Tibial nerve (tissue), 4 donors: ENCODE data around the gene RPL19. TPM values are rescaled to one million over a fixed set of nuclear protein-coding genes. Genes with fewer than 3 reads are reported as not detected.

Source experiments
- DNase-seq, 2 donors: peaks; one replicate each; pipeline ENCODE4 v3.0.0-alpha.2; 2019; ENCODE audit warnings: low spot score in 2 of 2
- H3K27ac ChIP-seq, 4 donors: fragments of 200-600 bp; sonication (generic) in 3 of 4; one replicate each; pipeline ENCODE4 v1.5.1; 2017 to 2019; ENCODE audit warnings: mild to moderate bottlenecking in 1 of 4
- H3K27me3 ChIP-seq, 2 donors: fragments of 200-600 bp; sonication (generic) in 1 of 2; one replicate each; pipeline versions ENCODE4 v1.5.1 to v1.6.0; 2017 to 2019
- H3K36me3 ChIP-seq, 3 donors: fragments of 200-600 bp; sonication (generic); one replicate each; pipeline ENCODE4 v1.5.1; 2018 to 2019
- H3K4me1 ChIP-seq, 4 donors: fragments of 200-600 bp; sonication (generic) in 3 of 4; one replicate each; pipeline ENCODE4 v1.5.1; 2017 to 2019
- H3K4me3 ChIP-seq, 4 donors: fragments of 200-600 bp; sonication (generic) in 3 of 4; one replicate each; pipeline ENCODE4 v1.5.1; 2017 to 2019; ENCODE audit warnings: mild to moderate bottlenecking in 1 of 4, moderate library complexity in 1 of 4
- H3K9me3 ChIP-seq, 4 donors: fragments of 200-600 bp; sonication (generic) in 3 of 4; one replicate each; pipeline ENCODE4 v1.5.1; 2017 to 2019
- CTCF ChIP-seq, 5 experiments: fragments of 200-600 bp in 3 of 5; fragments of 450-650 bp in 2 of 5; sonication (generic) in 3 of 5; IDR thresholded peaks; one replicate each; pipeline ENCODE4 v1.5.1; 2016 to 2019; ENCODE audit warnings: antibody characterized with exemption in 5 of 5, mild to moderate bottlenecking in 3 of 5, moderate library complexity in 2 of 5
- EP300 ChIP-seq, 2 donors: sonication (generic); formaldehyde crosslinking; IDR thresholded peaks; one replicate each; pipeline ENCODE4 v1.6.1; 2017; ENCODE audit warnings: antibody characterized with exemption in 2 of 2, mild to moderate bottlenecking in 1 of 2
- POLR2A ChIP-seq, 2 donors: fragments of 450-650 bp; IDR thresholded peaks; one replicate each; pipeline ENCODE4 v1.6.1; 2017; ENCODE audit warnings: antibody characterized with exemption in 2 of 2, mild to moderate bottlenecking in 2 of 2, moderate library complexity in 2 of 2
- WGBS, 2 donors: methylation state at CpG; one replicate each; pipeline ENCODE4 v1.1.5; 2018; 5-methylcytosine and 5-hydroxymethylcytosine counted together
- total RNA-seq, 4 donors: library from RNA; depleted of rRNA; stranded (reverse); fragments of >200 nt; gene quantifications; one replicate each; pipeline ENCODE4 v1.1.0, GENCODE V29; 2016

The RPL19 gene
- total RNA-seq, 4 donors from 2014 or later, result 2,381 to 3,486 (median 2,809) TPM

- Histone ChIP-seq H3K4me1 (peaks cover 0 to 41% (median 17%) of the 10 kb centered on the region in 4 donors), H3K9me3 (no peaks in the 10 kb centered on the region), H3K27ac (no peak overlapping the region), H3K4me3 (no peak overlapping the region), H3K36me3 (no peaks in the 10 kb centered on the region), H3K27me3 (peaks cover 0 to 77% of the 10 kb centered on the region in 2 donors)
- DNase-seq, result no peak
- no peak for TF ChIP-seq POLR2A (IDR thresholded peaks at IDR 0.05)
- no peak for TF ChIP-seq CTCF (IDR thresholded peaks at IDR 0.05)
- no peak for TF ChIP-seq EP300 (IDR thresholded peaks at IDR 0.05)
- 47 to 68% methylated on average over 2 of the region's 2 CpGs for WGBS, 2 donors
Measured at GRCh38 chr17:39227364-39227919, 27.4 kb downstream of the RPL19 start.

GRCh38 chr17:39229274-39229913, 29.3 kb downstream of the RPL19 start:
- Histone ChIP-seq H3K9me3 (no peaks in the 10 kb centered on the region), H3K4me1 (peaks cover 0 to 43% (median 17%) of the 10 kb centered on the region in 4 donors), H3K36me3 (no peaks in the 10 kb centered on the region), H3K4me3 (no peak overlapping the region), H3K27me3 (peaks cover 0 to 88% of the 10 kb centered on the region in 2 donors), H3K27ac (no peak overlapping the region)
- no peak for DNase-seq
- WGBS, 2 donors, result 66 to 76% methylated on average over 11 of the region's 11 CpGs
- no peak for TF ChIP-seq CTCF (IDR thresholded peaks at IDR 0.05)
- no peak for TF ChIP-seq EP300 (IDR thresholded peaks at IDR 0.05)
- TF ChIP-seq POLR2A (IDR thresholded peaks at IDR 0.05), result no peak

- peaks cover 0 to 33% (median 13%) of the 10 kb centered on the region in 4 donors for H3K4me1 ChIP-seq
- H3K36me3 ChIP-seq, result no peaks in the 10 kb centered on the region
- 35 to 75% methylated on average over 1 of the region's 1 CpG for WGBS, 2 donors
- no peak overlapping the region for H3K4me3 ChIP-seq
- TF ChIP-seq CTCF (IDR thresholded peaks at IDR 0.05) (no peak), EP300 (IDR thresholded peaks at IDR 0.05) (no peak), POLR2A (IDR thresholded peaks at IDR 0.05) (no peak)
- no peak overlapping the region for H3K27ac ChIP-seq
- DNase-seq, result no peak
- H3K27me3 ChIP-seq, result peaks cover 0 to 88% of the 10 kb centered on the region in 2 donors
- H3K9me3 ChIP-seq, result no peaks in the 10 kb centered on the region
Measured at GRCh38 chr17:39230361-39230760, 30.3 kb downstream of the RPL19 start.

GRCh38 chr17:39231091-39231561, 31.0 kb downstream of the RPL19 start:
- no peak for DNase-seq
- Histone ChIP-seq H3K9me3 (no peaks in the 10 kb centered on the region), H3K36me3 (no peaks in the 10 kb centered on the region), H3K4me1 (peaks cover 0 to 26% (median 6%) of the 10 kb centered on the region in 4 donors), H3K4me3 (no peak overlapping the region), H3K27ac (peak overlapping the region in 1 of 4 donors; percentile 63), H3K27me3 (peaks cover 0 to 86% of the 10 kb centered on the region in 2 donors)
- TF ChIP-seq CTCF (IDR thresholded peaks at IDR 0.05), result no peak
- TF ChIP-seq EP300 (IDR thresholded peaks at IDR 0.05), result no peak
- TF ChIP-seq POLR2A (IDR thresholded peaks at IDR 0.05), result no peak
- 30 to 44% methylated on average over 8 to 9 of the region's 10 CpGs for WGBS, 2 donors
